ENCODE results near the gene HOXB7.

Gene HOXB7

GRCh38 chr17:48586355-48587258 is 24.2 kb downstream of the HOXB7 start:
- DNase-seq (ENCODE audit: extremely low spot score): peak; percentile 74
- POLR2A ChIA-PET: no interaction called here
- CTCF ChIA-PET: interaction anchor here (0.6 to 3.0 kb wide), 13 partner anchors 8 to 560 kb away, joined by 3 to 18 read pairs (median 4); partner anchors contain the start of gene HOXB4
- TF ChIP-seq, protein P1, sequence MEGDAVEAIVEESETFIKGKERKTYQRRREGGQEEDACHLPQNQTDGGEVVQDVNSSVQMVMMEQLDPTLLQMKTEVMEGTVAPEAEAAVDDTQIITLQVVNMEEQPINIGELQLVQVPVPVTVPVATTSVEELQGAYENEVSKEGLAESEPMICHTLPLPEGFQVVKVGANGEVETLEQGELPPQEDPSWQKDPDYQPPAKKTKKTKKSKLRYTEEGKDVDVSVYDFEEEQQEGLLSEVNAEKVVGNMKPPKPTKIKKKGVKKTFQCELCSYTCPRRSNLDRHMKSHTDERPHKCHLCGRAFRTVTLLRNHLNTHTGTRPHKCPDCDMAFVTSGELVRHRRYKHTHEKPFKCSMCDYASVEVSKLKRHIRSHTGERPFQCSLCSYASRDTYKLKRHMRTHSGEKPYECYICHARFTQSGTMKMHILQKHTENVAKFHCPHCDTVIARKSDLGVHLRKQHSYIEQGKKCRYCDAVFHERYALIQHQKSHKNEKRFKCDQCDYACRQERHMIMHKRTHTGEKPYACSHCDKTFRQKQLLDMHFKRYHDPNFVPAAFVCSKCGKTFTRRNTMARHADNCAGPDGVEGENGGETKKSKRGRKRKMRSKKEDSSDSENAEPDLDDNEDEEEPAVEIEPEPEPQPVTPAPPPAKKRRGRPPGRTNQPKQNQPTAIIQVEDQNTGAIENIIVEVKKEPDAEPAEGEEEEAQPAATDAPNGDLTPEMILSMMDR (IDR thresholded peaks at IDR 0.05; ENCODE audit: control extremely low read depth, extremely low read depth, low read depth, missing control alignments): no peak

DNA sequence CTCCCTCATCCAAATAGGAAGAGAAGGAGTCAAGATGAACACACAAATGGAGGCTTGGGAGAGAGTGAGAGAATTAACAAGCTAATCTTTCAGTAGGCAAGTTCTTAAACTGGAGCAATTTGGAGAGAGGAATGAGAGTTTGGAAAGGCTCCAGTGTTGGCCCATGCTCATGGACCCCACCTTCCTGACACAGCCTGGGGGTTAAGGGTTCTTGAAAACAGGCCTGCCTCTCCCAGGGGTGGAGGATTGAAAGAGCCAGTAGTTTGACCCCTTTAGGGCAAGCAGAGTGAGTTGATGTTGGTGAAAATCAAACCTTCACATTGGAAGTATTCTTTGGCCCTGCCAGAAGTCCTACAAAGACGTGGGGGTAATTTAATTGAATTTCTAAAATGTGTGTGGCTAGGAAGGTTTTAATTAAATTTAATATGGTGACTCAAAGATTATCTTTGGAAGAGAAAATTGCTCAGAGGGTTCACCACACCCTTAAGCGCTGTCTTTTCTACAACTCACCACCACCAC is 26.5 kb downstream of the HOXB7 start:
- no peak for DNase-seq (ENCODE audit: extremely low spot score)
- TF ChIP-seq, protein P1 (IDR thresholded peaks at IDR 0.05; ENCODE audit: control extremely low read depth, extremely low read depth, low read depth, missing control alignments): no peak
- CTCF ChIA-PET: interaction anchor here (1.0 to 1.7 kb wide), 3 partner anchors 91 to 322 kb away, joined by 3 to 5 read pairs (median 3); no protein-coding TSS in a partner anchor
- POLR2A ChIA-PET: no interaction called here

GRCh38 chr17:48583708-48584222 is 27.1 kb downstream of the HOXB7 start:
- ChIA-PET POLR2A (no interaction called here), CTCF (interaction anchor here (1.0 to 2.0 kb wide), 4 partner anchors 91 to 321 kb away, joined by 3 to 7 read pairs (median 4); no protein-coding TSS in a partner anchor)
- TF ChIP-seq, protein P1 (IDR thresholded peaks at IDR 0.05; ENCODE audit: control extremely low read depth, extremely low read depth, low read depth, missing control alignments): no peak
- DNase-seq (ENCODE audit: extremely low spot score): no peak

DNA sequence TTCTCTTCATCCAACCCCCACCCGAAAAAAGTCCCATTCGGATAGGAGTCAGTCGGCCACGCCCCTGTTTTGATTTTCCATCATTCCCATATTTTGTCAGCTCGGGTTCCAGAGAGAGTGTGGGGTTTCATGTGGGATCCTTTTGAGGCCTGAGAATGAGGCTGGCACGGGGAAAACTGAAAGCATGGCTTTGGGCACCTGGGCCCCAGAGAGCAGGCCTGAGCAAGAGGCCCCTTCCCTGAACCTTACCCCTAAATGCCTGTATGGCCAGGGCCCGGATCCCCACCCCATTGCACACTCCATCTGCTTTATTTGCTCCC is 28.1 kb downstream of the HOXB7 start:
- ChIA-PET POLR2A (no interaction called here), CTCF (interaction anchor here (1.1 to 2.0 kb wide), 4 partner anchors 90 to 320 kb away, joined by 3 to 7 read pairs (median 4); no protein-coding TSS in a partner anchor)
- no peak for DNase-seq (ENCODE audit: extremely low spot score)
- TF ChIP-seq, protein P1 (IDR thresholded peaks at IDR 0.05; ENCODE audit: control extremely low read depth, extremely low read depth, low read depth, missing control alignments): no peak

GRCh38 chr17:48579760-48580554 is 30.9 kb downstream of the HOXB7 start:
- ChIA-PET CTCF (interaction anchor here (3.7 kb wide), 1 partner anchor 8 kb away, joined by 13 read pairs; no protein-coding TSS in a partner anchor), POLR2A (interaction anchor here (0.7 kb wide), 1 partner anchor 537 kb away, joined by 5 read pairs; no protein-coding TSS in a partner anchor)
- TF ChIP-seq, protein P1 (IDR thresholded peaks at IDR 0.05; ENCODE audit: control extremely low read depth, extremely low read depth, low read depth, missing control alignments): no peak
- no peak for DNase-seq (ENCODE audit: extremely low spot score)

DNA sequence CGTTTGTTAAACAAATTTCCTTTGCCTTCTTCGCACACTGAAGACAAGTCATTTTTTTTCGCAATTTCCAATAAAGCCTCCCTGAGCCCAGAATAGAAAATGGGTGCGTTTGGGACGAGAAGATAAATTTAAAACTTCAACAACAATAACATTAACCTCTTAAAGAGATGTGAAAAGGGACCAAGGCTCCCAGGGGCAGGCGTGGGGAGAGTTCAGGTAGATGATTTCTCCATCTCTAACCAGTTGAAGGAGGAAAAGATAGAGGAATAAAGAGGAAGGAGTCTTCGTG is 31.4 kb downstream of the HOXB7 start:
- CTCF ChIA-PET: interaction anchor here (1.2 to 3.7 kb wide), 3 partner anchors 9 to 243 kb away, joined by 3 to 13 read pairs (median 6); no protein-coding TSS in a partner anchor
- POLR2A ChIA-PET: interaction anchor here (0.7 kb wide), 1 partner anchor 537 kb away, joined by 5 read pairs; no protein-coding TSS in a partner anchor
- no peak for DNase-seq (ENCODE audit: extremely low spot score)
- TF ChIP-seq, protein P1 (IDR thresholded peaks at IDR 0.05; ENCODE audit: control extremely low read depth, extremely low read depth, low read depth, missing control alignments): no peak
